ENCODE measurements around the gene SERINC2. TPM values are rescaled to one million over a fixed set of nuclear protein-coding genes. Genes with fewer than 3 reads are reported as not detected.

The SERINC2 gene
- total RNA-seq, 1 experiment from 2014 or later, result 50.1 TPM

- TF ChIP-seq EZH2 (IDR thresholded peaks at IDR 0.05) (no peak), RAD21 (IDR thresholded peaks at IDR 0.05; ENCODE audit: low read depth) (no peak), EGR1 (IDR thresholded peaks at IDR 0.05; ENCODE audit: low read depth) (no peak), POLR2A (IDR thresholded peaks at IDR 0.05; ENCODE audit: borderline replicate concordance, extremely low read depth, insufficient read depth, insufficient read length) (no peak), ZFX (IDR thresholded peaks at IDR 0.05) (no peak)
- TF ChIP-seq, protein P1, sequence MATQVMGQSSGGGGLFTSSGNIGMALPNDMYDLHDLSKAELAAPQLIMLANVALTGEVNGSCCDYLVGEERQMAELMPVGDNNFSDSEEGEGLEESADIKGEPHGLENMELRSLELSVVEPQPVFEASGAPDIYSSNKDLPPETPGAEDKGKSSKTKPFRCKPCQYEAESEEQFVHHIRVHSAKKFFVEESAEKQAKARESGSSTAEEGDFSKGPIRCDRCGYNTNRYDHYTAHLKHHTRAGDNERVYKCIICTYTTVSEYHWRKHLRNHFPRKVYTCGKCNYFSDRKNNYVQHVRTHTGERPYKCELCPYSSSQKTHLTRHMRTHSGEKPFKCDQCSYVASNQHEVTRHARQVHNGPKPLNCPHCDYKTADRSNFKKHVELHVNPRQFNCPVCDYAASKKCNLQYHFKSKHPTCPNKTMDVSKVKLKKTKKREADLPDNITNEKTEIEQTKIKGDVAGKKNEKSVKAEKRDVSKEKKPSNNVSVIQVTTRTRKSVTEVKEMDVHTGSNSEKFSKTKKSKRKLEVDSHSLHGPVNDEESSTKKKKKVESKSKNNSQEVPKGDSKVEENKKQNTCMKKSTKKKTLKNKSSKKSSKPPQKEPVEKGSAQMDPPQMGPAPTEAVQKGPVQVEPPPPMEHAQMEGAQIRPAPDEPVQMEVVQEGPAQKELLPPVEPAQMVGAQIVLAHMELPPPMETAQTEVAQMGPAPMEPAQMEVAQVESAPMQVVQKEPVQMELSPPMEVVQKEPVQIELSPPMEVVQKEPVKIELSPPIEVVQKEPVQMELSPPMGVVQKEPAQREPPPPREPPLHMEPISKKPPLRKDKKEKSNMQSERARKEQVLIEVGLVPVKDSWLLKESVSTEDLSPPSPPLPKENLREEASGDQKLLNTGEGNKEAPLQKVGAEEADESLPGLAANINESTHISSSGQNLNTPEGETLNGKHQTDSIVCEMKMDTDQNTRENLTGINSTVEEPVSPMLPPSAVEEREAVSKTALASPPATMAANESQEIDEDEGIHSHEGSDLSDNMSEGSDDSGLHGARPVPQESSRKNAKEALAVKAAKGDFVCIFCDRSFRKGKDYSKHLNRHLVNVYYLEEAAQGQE (IDR thresholded peaks at IDR 0.05; ENCODE audit: low read depth), result no peak
- H3K9me3 ChIP-seq (ENCODE audit: control insufficient read depth in 1 of 2, insufficient read depth in 1 of 2, low read depth in 1 of 2, low read length in 2 of 2), result no peaks in the 10 kb centered on the region
- H3K27ac ChIP-seq (ENCODE audit: low read depth, low read length), result no peak overlapping the region
- no peaks in the 10 kb centered on the region for H3K9me2 ChIP-seq (ENCODE audit: insufficient read depth)
- ATAC-seq (no peak), DNase-seq (ENCODE audit: low read depth, low spot score) (no peak)
- H4K20me1 ChIP-seq (ENCODE audit: insufficient read depth), result no peaks in the 10 kb centered on the region
- ChIA-PET RAD21 (ENCODE audit: low non-redundant PET in 1 of 2, low total read pairs in 2 of 2, uncharacterized antibody in 2 of 2, unreplicated experiment in 2 of 2) (interaction anchor here in 1 of 2 experiments (1.4 kb wide), 1 partner anchor 124 kb away, joined by 4 read pairs; no protein-coding TSS in a partner anchor), POLR2A (no interaction called here), CTCF (interaction anchor here (1.0 to 1.4 kb wide), 3 partner anchors 28 to 124 kb away, joined by 3 read pairs; no protein-coding TSS in a partner anchor)
- intact Hi-C loops (cut with micrococcal nuclease), result no loop called here
- H2AFZ ChIP-seq (ENCODE audit: low read depth, low read length, poor library complexity, severe bottlenecking), result no peak overlapping the region
- H3K9ac ChIP-seq (ENCODE audit: low read length), result no peak overlapping the region
- peaks cover 10% of the 10 kb centered on the region; the same call in 1 of the 2 replicates for H3K79me2 ChIP-seq (ENCODE audit: insufficient read depth, low read length)
- H3K36me3 ChIP-seq (ENCODE audit: control insufficient read depth in 1 of 2, insufficient read depth in 2 of 2, low read length in 2 of 2), result no peaks in the 10 kb centered on the region
- peaks cover 13 to 54% of the 10 kb centered on the region in 2 experiments for H3K4me1 ChIP-seq (ENCODE audit: control insufficient read depth in 1 of 2, insufficient read depth in 2 of 2, low read length in 2 of 2)
- no peaks in the 10 kb centered on the region for H3K27me3 ChIP-seq (ENCODE audit: insufficient read depth, low read length)
- no peak overlapping the region for H3K4me3 ChIP-seq (replicated peaks in 1 of 2; ENCODE audit: low read depth in 1 of 2, low read length in 2 of 2)
- BruUV-seq (replicated peaks), result no TSS peak
- H3K4me2 ChIP-seq (ENCODE audit: low read length), result no peak overlapping the region
These were observed 11.6 kb downstream of the SERINC2 start for GRCh38 chr1:31424568-31424967.

Data from HCT116 (cell line).